ENCODE data around the gene THBS1. TPM values are rescaled to one million over a fixed set of nuclear protein-coding genes. Genes with fewer than 3 reads are reported as not detected.

The THBS1 gene
- total and polyA plus RNA-seq, 2 experiments from 2014 or later = 82.9 to 220 TPM

DNA sequence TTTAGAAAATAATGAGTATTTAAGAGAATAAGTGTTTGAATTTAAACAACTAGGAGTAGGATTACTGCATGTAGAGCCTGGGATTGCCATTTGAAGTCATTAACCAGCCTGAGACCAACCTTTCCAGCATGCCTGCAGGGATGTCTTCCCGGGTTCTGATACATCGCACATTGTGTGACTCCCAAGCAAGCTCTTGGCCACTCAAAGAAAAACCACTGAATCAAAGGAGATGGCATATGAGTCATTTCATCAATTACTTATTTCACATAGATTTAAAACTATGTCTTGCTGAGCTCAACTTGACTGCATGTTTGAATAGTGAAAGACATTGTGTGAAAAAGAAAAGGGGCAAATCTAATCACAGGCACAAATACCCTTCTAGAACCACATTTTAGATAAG, 15.0 kb upstream of the THBS1 start:
- Histone ChIP-seq H3K27ac (no peak overlapping the region), H3K9me3 (ENCODE audit: low read depth) (no peaks in the 10 kb centered on the region), H3K4me2 (no peak overlapping the region), H3K27me3 (no peaks in the 10 kb centered on the region), H3K4me1 (ENCODE audit: insufficient read depth) (no peaks in the 10 kb centered on the region), H3K36me3 (replicated peaks; ENCODE audit: insufficient read depth, low read depth) (no peaks in the 10 kb centered on the region), H3K4me3 (no peak overlapping the region), H3K79me2 (no peaks in the 10 kb centered on the region), H2AFZ (no peak overlapping the region), H4K20me1 (ENCODE audit: insufficient read depth, poor library complexity, severe bottlenecking) (no peaks in the 10 kb centered on the region), H3K9me2 (replicated peaks; ENCODE audit: insufficient read depth) (no peaks in the 10 kb centered on the region)
- TF ChIP-seq EZH2 (IDR thresholded peaks at IDR 0.05; ENCODE audit: borderline replicate concordance) = no peak
- no peak for DNase-seq (ENCODE audit: low spot score)
- WGBS (ENCODE audit: low lambda C conversion rate, missing lambda C conversion rate) = 95% methylated on average over 2 of the region's 2 CpGs

DNA sequence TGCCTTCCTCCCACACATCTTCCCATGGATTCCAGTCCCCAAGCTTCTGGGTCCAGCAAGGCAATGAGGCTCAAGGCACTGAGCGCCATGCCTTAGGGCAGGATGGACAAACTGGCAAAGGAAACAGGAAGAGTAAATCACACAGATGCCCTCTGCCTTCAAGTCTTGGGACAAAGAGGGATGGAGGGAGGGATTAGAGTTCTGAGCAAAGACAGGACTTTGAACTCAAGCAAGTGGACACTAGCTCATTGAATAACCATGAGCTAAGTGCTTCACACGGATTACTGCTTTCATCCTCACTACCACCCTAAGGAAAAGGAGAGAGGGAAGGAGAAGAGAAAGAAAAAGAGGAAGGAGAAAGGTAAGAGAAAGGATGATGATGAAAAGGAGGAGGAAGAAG, 7.6 kb upstream of the THBS1 start:
- H3K27me3 ChIP-seq = no peaks in the 10 kb centered on the region
- DNase-seq (ENCODE audit: low spot score) = no peak
- peak overlapping the region; percentile 4 for H2AFZ ChIP-seq
- H3K9me3 ChIP-seq (ENCODE audit: low read depth) = no peaks in the 10 kb centered on the region
- no peaks in the 10 kb centered on the region for H3K36me3 ChIP-seq (replicated peaks; ENCODE audit: insufficient read depth, low read depth)
- H3K9me2 ChIP-seq (replicated peaks; ENCODE audit: insufficient read depth) = no peaks in the 10 kb centered on the region
- H3K4me3 ChIP-seq = no peak overlapping the region
- no peak for TF ChIP-seq EZH2 (IDR thresholded peaks at IDR 0.05; ENCODE audit: borderline replicate concordance)
- no peak for TF ChIP-seq EZH2phosphoT487 (IDR thresholded peaks at IDR 0.05; ENCODE audit: low read depth, severe bottlenecking, unreplicated experiment)
- TF ChIP-seq, protein P1, sequence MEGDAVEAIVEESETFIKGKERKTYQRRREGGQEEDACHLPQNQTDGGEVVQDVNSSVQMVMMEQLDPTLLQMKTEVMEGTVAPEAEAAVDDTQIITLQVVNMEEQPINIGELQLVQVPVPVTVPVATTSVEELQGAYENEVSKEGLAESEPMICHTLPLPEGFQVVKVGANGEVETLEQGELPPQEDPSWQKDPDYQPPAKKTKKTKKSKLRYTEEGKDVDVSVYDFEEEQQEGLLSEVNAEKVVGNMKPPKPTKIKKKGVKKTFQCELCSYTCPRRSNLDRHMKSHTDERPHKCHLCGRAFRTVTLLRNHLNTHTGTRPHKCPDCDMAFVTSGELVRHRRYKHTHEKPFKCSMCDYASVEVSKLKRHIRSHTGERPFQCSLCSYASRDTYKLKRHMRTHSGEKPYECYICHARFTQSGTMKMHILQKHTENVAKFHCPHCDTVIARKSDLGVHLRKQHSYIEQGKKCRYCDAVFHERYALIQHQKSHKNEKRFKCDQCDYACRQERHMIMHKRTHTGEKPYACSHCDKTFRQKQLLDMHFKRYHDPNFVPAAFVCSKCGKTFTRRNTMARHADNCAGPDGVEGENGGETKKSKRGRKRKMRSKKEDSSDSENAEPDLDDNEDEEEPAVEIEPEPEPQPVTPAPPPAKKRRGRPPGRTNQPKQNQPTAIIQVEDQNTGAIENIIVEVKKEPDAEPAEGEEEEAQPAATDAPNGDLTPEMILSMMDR (IDR thresholded peaks at IDR 0.05; ENCODE audit: poor library complexity) = no peak
- H3K79me2 ChIP-seq = no peaks in the 10 kb centered on the region
- peak overlapping the region; percentile 62 for H3K27ac ChIP-seq
- WGBS (ENCODE audit: low lambda C conversion rate, missing lambda C conversion rate) = 79% methylated on average over 2 of the region's 2 CpGs
- H3K4me1 ChIP-seq (ENCODE audit: insufficient read depth) = no peaks in the 10 kb centered on the region
- no peaks in the 10 kb centered on the region for H4K20me1 ChIP-seq (ENCODE audit: insufficient read depth, poor library complexity, severe bottlenecking)
- peak overlapping the region; percentile 19 for H3K4me2 ChIP-seq

DNA sequence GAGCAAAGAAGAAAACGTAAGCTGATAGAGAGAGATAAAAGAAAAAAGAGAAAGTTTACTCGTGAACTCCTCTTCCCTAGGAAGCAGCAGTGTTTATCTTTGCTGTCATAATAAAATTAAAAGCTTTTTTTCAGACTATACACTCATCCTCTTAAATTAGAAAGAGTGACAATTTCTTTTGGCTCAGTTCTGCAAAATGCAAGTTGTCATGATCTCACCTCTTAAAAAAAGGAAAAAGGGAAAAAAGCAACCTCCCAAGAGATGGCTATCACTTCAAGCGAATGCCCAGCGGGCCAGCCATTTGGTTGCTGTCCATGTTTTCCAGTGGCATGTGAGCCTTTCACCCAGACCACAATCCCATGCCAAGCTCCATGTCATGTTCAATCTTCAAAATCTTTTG, 7.0 kb upstream of the THBS1 start:
- no peak overlapping the region for H3K4me2 ChIP-seq
- no peaks in the 10 kb centered on the region for H3K27me3 ChIP-seq
- DNase-seq (ENCODE audit: low spot score) = no peak
- H2AFZ ChIP-seq = no peak overlapping the region
- no peaks in the 10 kb centered on the region for H3K9me3 ChIP-seq (ENCODE audit: low read depth)
- H3K9me2 ChIP-seq (replicated peaks; ENCODE audit: insufficient read depth) = no peaks in the 10 kb centered on the region
- WGBS (ENCODE audit: low lambda C conversion rate, missing lambda C conversion rate) = 62% methylated on average over 4 of the region's 4 CpGs
- H3K4me3 ChIP-seq = no peak overlapping the region
- TF ChIP-seq EZH2phosphoT487 (IDR thresholded peaks at IDR 0.05; ENCODE audit: low read depth, severe bottlenecking, unreplicated experiment) = no peak
- no peak for TF ChIP-seq EZH2 (IDR thresholded peaks at IDR 0.05; ENCODE audit: borderline replicate concordance)
- TF ChIP-seq, protein P1 (IDR thresholded peaks at IDR 0.05; ENCODE audit: poor library complexity) = no peak
- H3K36me3 ChIP-seq (replicated peaks; ENCODE audit: insufficient read depth, low read depth) = no peaks in the 10 kb centered on the region
- H4K20me1 ChIP-seq (ENCODE audit: insufficient read depth, poor library complexity, severe bottlenecking) = no peaks in the 10 kb centered on the region
- H3K79me2 ChIP-seq = no peaks in the 10 kb centered on the region
- peaks cover 4% of the 10 kb centered on the region for H3K4me1 ChIP-seq (ENCODE audit: insufficient read depth)
- peak overlapping the region; percentile 62 for H3K27ac ChIP-seq

DNA sequence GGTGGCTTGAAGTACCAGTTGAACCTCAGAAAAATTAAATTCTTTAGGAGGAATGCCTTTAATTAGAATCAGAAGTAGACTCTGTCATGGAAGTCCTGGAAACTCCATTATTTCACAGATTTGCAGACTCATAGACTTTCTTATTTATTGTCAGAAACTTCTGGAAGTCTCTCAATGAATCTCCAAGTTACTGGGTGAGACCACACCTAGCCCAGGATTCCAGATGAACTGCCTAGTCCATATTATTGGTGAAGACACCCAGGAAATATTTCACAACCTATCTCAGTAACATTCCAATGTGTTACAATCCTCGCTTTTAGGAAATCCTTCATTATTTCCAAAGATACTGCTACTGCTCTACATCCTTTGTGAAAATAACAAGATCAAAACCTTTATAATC, 6.5 kb upstream of the THBS1 start:
- Histone ChIP-seq H4K20me1 (ENCODE audit: insufficient read depth, poor library complexity, severe bottlenecking) (no peaks in the 10 kb centered on the region), H2AFZ (no peak overlapping the region), H3K9me2 (replicated peaks; ENCODE audit: insufficient read depth) (no peaks in the 10 kb centered on the region), H3K4me3 (no peak overlapping the region), H3K4me1 (ENCODE audit: insufficient read depth) (peaks cover 9% of the 10 kb centered on the region), H3K9me3 (ENCODE audit: low read depth) (no peaks in the 10 kb centered on the region), H3K79me2 (no peaks in the 10 kb centered on the region), H3K27me3 (no peaks in the 10 kb centered on the region), H3K36me3 (replicated peaks; ENCODE audit: insufficient read depth, low read depth) (no peaks in the 10 kb centered on the region), H3K27ac (no peak overlapping the region), H3K4me2 (no peak overlapping the region)
- WGBS (ENCODE audit: low lambda C conversion rate, missing lambda C conversion rate) = 100% methylated on average over 1 of the region's 1 CpG
- DNase-seq (ENCODE audit: low spot score) = no peak
- TF ChIP-seq, protein P1 (IDR thresholded peaks at IDR 0.05; ENCODE audit: poor library complexity) = no peak
- TF ChIP-seq EZH2phosphoT487 (IDR thresholded peaks at IDR 0.05; ENCODE audit: low read depth, severe bottlenecking, unreplicated experiment) (no peak), EZH2 (IDR thresholded peaks at IDR 0.05; ENCODE audit: borderline replicate concordance) (no peak)
